Endothelial cell of umbilical vein (primary cell): Measurements from ENCODE around the gene CCDC150. TPM values are rescaled to one million over a fixed set of nuclear protein-coding genes. Genes with fewer than 3 reads are reported as not detected.

ENCODE experiments used
- BruUV-seq: library from RNA; stranded (reverse); fragments of 400-500 nt; replicated peaks from 2 replicates; lab custom pipeline; 2021; lab: Mats Ljungman, UMichigan
- CTCF ChIA-PET: fragments of 300-600, 350-600 bp; sonication (Branson Sonifier 250); formaldehyde crosslinking; loops from one replicate; lab custom pipeline; 2021; ENCODE audit warnings: antibody characterized with exemption, inconsistent platforms; lab: Charles Lee
- POLR2A ChIA-PET: fragments of 300-600, 350-600 bp; sonication (Branson Sonifier 250); formaldehyde crosslinking; loops from one replicate; lab custom pipeline; 2021; ENCODE audit warnings: antibody characterized with exemption, inconsistent platforms; lab: Charles Lee
- DNase-seq: peaks from one replicate; pipeline ENCODE4 v3.0.0-alpha.2; 2011; ENCODE audit warnings: low read depth, low spot score
- FAIRE-seq: peaks from 2 replicates; lab custom pipeline; 2011; peaks lifted over from hg19 to GRCh38; lab: Jason Lieb, UNC
- H2AFZ ChIP-seq: 2 replicates; pipeline ENCODE4 v1.6.0; 2012; ENCODE audit warnings: low read depth, low read length, control low read depth, inconsistent platforms
- H3K27ac ChIP-seq: 2 replicates; pipeline ENCODE4 v1.5.1; 2011; ENCODE audit warnings: low read depth, mild to moderate bottlenecking, control low read depth, low read length, moderate library complexity; ENCODE audit not compliant: insufficient read depth
- H3K27me3 ChIP-seq, 2 experiments: 2 replicates each; pipeline versions ENCODE4 v1.6.0 to v1.6.1; 2011; ENCODE audit warnings: low read length in 2 of 2, mixed read lengths in 1 of 2; ENCODE audit not compliant: control insufficient read depth in 2 of 2, insufficient read depth in 2 of 2
- H3K36me3 ChIP-seq, 2 experiments: 2 replicates in 1 of 2; 3 replicates in 1 of 2; pipeline ENCODE4 v1.5.1; 2011; ENCODE audit warnings: low read length in 2 of 2, mild to moderate bottlenecking in 1 of 2, moderate library complexity in 1 of 2; ENCODE audit not compliant: control insufficient read depth in 2 of 2, insufficient read depth in 2 of 2; ENCODE audit errors: extremely low read depth in 1 of 2
- H3K4me1 ChIP-seq: 3 replicates; pipeline ENCODE4 v1.5.1; 2011; ENCODE audit warnings: mild to moderate bottlenecking, low read length; ENCODE audit not compliant: control insufficient read depth, insufficient read depth; ENCODE audit errors: extremely low read depth
- H3K4me2 ChIP-seq: 2 replicates; pipeline ENCODE4 v1.6.1; 2011; ENCODE audit warnings: low read length, control low read depth, mixed read lengths; ENCODE audit not compliant: insufficient read depth
- H3K4me3 ChIP-seq, 3 experiments: fragments of 200-600 bp in 1 of 3; sonication (generic), shearing (Covaris generic) in 1 of 3; replicated peaks in 1 of 3; 2 replicates each; pipeline ENCODE4 v1.5.1; 2011 to 2016; ENCODE audit warnings: control low read depth in 3 of 3, low read length in 3 of 3, mild to moderate bottlenecking in 2 of 3, inconsistent platforms in 1 of 3, low read depth in 1 of 3, moderate library complexity in 1 of 3; ENCODE audit not compliant: insufficient read depth in 1 of 3
- H3K79me2 ChIP-seq: 2 replicates; pipeline ENCODE4 v1.6.0; 2012; ENCODE audit warnings: low read length, inconsistent platforms; ENCODE audit not compliant: control insufficient read depth, insufficient read depth
- H3K9ac ChIP-seq: replicated peaks from 2 replicates; pipeline ENCODE3; 2011; ENCODE audit warnings: low read length, control low read depth; ENCODE audit not compliant: insufficient read depth; ENCODE audit errors: extremely low read depth
- H3K9me1 ChIP-seq: replicated peaks from 3 replicates; pipeline ENCODE4 v1.6.0; 2011; ENCODE audit warnings: mild to moderate bottlenecking, low read length; ENCODE audit not compliant: control insufficient read depth, insufficient read depth; ENCODE audit errors: extremely low read depth
- H3K9me3 ChIP-seq: replicated peaks from 2 replicates; pipeline ENCODE4 v1.5.1; 2012; ENCODE audit warnings: low read length, inconsistent platforms; ENCODE audit not compliant: control insufficient read depth, insufficient read depth
- H4K20me1 ChIP-seq: replicated peaks from 2 replicates; pipeline ENCODE3; 2011; ENCODE audit warnings: mild to moderate bottlenecking, low read length; ENCODE audit not compliant: control insufficient read depth, insufficient read depth; ENCODE audit errors: extremely low read depth
- CTCF ChIP-seq, 2 donors: IDR thresholded peaks; 1 replicate in 1 of 2; 2 replicates in 1 of 2; pipeline ENCODE4 v1.5.1; 2011; ENCODE audit warnings: low read length in 2 of 2, mild to moderate bottlenecking in 2 of 2, moderate library complexity in 2 of 2, control low read depth in 1 of 2, inconsistent platforms in 1 of 2, low read depth in 1 of 2; ENCODE audit not compliant: insufficient read depth in 1 of 2; ENCODE audit errors: extremely low read depth in 1 of 2
- EZH2 ChIP-seq: IDR thresholded peaks from 2 replicates; pipeline ENCODE4 v1.6.1; 2012; ENCODE audit warnings: borderline replicate concordance, low read depth, mild to moderate bottlenecking, moderate library complexity, low read length, inconsistent platforms; ENCODE audit not compliant: severe bottlenecking
- FOS ChIP-seq: IDR thresholded peaks from 2 replicates; pipeline ENCODE4 v1.6.1; 2011; ENCODE audit warnings: mild to moderate bottlenecking, low read length, moderate library complexity, borderline replicate concordance; ENCODE audit not compliant: insufficient read depth
- GATA2 ChIP-seq: IDR thresholded peaks from 2 replicates; pipeline ENCODE4 v1.7.0; 2011; ENCODE audit warnings: low read depth, mild to moderate bottlenecking, moderate library complexity, mixed read lengths, low read length; ENCODE audit not compliant: insufficient read length, insufficient read depth
- JUN ChIP-seq: IDR thresholded peaks from 2 replicates; pipeline ENCODE4 v1.6.1; 2011; ENCODE audit warnings: borderline replicate concordance, low read depth; ENCODE audit not compliant: insufficient read length, insufficient read depth
- MAX ChIP-seq: IDR thresholded peaks from 2 replicates; pipeline ENCODE4 v1.6.1; 2011; ENCODE audit not compliant: insufficient read depth, insufficient read length
- MYC ChIP-seq: IDR thresholded peaks from one replicate; pipeline ENCODE4 v1.6.1; 2011; ENCODE audit warnings: mild to moderate bottlenecking, low read depth, low read length
- POLR2A ChIP-seq: IDR thresholded peaks from 2 replicates; pipeline ENCODE4 v1.6.1; 2012; ENCODE audit warnings: low read depth, mild to moderate bottlenecking, control low read depth, low read length
- POLR2AphosphoS5 ChIP-seq: IDR thresholded peaks from 2 replicates; pipeline ENCODE4 v1.6.1; 2012; ENCODE audit warnings: low read depth, mild to moderate bottlenecking, control low read depth, low read length, moderate library complexity; ENCODE audit not compliant: insufficient read depth
- dilution Hi-C: fragments of 300-500 bp; cut with MboI; formaldehyde crosslinking; loops from one replicate; pipeline ENCODE4 v1.15.0; 2019; ENCODE audit warnings: low sequenced_read_pairs; ENCODE audit not compliant: extremely low pct_ligation_motif_present
- intact Hi-C: fragments of 100-400 bp; cut with micrococcal nuclease; formaldehyde crosslinking; loops from one replicate; pipeline ENCODE4 v1.10.0; 2022
- polyA plus RNA-seq, 4 experiments: library from polyadenylated mRNA; depleted of rRNA in 3 of 4; stranded (reverse) in 3 of 4; unstranded in 1 of 4; fragments of >200 nt; gene quantifications; 2 replicates each; pipeline versions ENCODE4 v1.2.1 to v1.2.3, GENCODE V29; 2011 to 2012; ENCODE audit warnings: missing spikeins in 1 of 4
- total RNA-seq: library from RNA; stranded (reverse); gene quantifications from 2 replicates; pipeline ENCODE4 v1.2.3, GENCODE V29; 2021

The CCDC150 gene
- total and polyA plus RNA-seq, 2 donors (not counting 3 experiments of a cell fraction or from before 2014, with no cell fraction given), result 1.7 to 19.9 TPM

- no peak overlapping the region for H3K4me2 ChIP-seq
- dilution Hi-C loops, result no loop called here
- no peaks in the 10 kb centered on the region for H3K79me2 ChIP-seq
- FAIRE-seq (no peak), DNase-seq (no peak)
- no peaks in the 10 kb centered on the region for H3K4me1 ChIP-seq
- H3K9ac ChIP-seq, result no peak overlapping the region
- ChIA-PET POLR2A (no interaction called here), CTCF (interaction anchor here (3.8 kb wide), 1 partner anchor 8 kb away, joined by 27 read pairs; no protein-coding TSS in a partner anchor)
- H3K9me3 ChIP-seq, result no peaks in the 10 kb centered on the region
- no peak overlapping the region for H3K4me3 ChIP-seq
- no peaks in the 10 kb centered on the region for H3K9me1 ChIP-seq
- no peak for TF ChIP-seq JUN
- no peak for TF ChIP-seq FOS
- no peak for TF ChIP-seq MYC
- TF ChIP-seq POLR2A, result no peak
- no peak for TF ChIP-seq MAX
- no peak for TF ChIP-seq POLR2AphosphoS5
- TF ChIP-seq EZH2, result no peak
- TF ChIP-seq GATA2, result no peak
- H2AFZ ChIP-seq, result no peak overlapping the region
- no TSS peak for BruUV-seq
- H3K36me3 ChIP-seq, result no peaks in the 10 kb centered on the region
- H4K20me1 ChIP-seq, result no peaks in the 10 kb centered on the region
- no peaks in the 10 kb centered on the region for H3K27me3 ChIP-seq
- no peak overlapping the region for H3K27ac ChIP-seq
- intact Hi-C loops, result no loop called here
These were observed 103.7 kb downstream of the CCDC150 start for GRCh38 chr2:196743165-196743564.

- Histone ChIP-seq H3K9me3 (no peaks in the 10 kb centered on the region), H3K4me2 (no peak overlapping the region), H3K9me1 (no peaks in the 10 kb centered on the region), H3K27ac (no peak overlapping the region), H3K79me2 (no peaks in the 10 kb centered on the region), H3K36me3 (no peaks in the 10 kb centered on the region), H4K20me1 (no peaks in the 10 kb centered on the region), H2AFZ (no peak overlapping the region), H3K27me3 (no peaks in the 10 kb centered on the region), H3K4me1 (no peaks in the 10 kb centered on the region), H3K9ac (no peak overlapping the region), H3K4me3 (no peak overlapping the region)
- dilution Hi-C loops, result no loop called here
- BruUV-seq, result no TSS peak
- ChIA-PET POLR2A (no interaction called here), CTCF (no interaction called here)
- no peak for DNase-seq
- FAIRE-seq, result no peak
- TF ChIP-seq CTCF (IDR thresholded peaks at IDR 0.05; ENCODE audit: extremely low read depth in 1 of 2, insufficient read depth in 1 of 2, low read depth in 1 of 2, low read length in 2 of 2) (no peak), POLR2A (no peak), POLR2AphosphoS5 (no peak)
- intact Hi-C loops, result no loop called here
These were observed 106.2 kb downstream of the CCDC150 start for GRCh38 chr2:196745711-196746110.
